GM18526 (cell line): Measurements from ENCODE around the gene DNAAF1.

Source experiments
- POLR2A ChIP-seq: IDR thresholded peaks from 3 replicates; pipeline ENCODE4 v1.6.1; 2011; ENCODE audit not compliant: insufficient read length; ENCODE audit errors: extremely low read depth

The DNAAF1 gene

GRCh38 chr16:84225571-84225970, 80.5 kb downstream of the DNAAF1 start:
- TF ChIP-seq POLR2A, result no peak

- no peak for TF ChIP-seq POLR2A
Measured at GRCh38 chr16:84226026-84226425, 80.9 kb downstream of the DNAAF1 start.
